AML-193 (cell line): ENCODE results near the gene NRXN3.

Source experiments
- DNase-seq, 2 experiments: peaks; one replicate each; lab custom pipeline; 2025; lab: John Stamatoyannopoulos, UW

The NRXN3 gene

GRCh38 chr14:79413734-79414428 lies 1243.7 kb downstream of the NRXN3 start:
- DNase-seq: no peak

GRCh38 chr14:79415726-79416125 lies 1245.6 kb downstream of the NRXN3 start:
- DNase-seq: no peak

GRCh38 chr14:79417961-79418360 lies 1247.8 kb downstream of the NRXN3 start:
- no peak for DNase-seq

- DNase-seq: no peak
Observed at GRCh38 chr14:79418649-79419415, 1248.7 kb downstream of the NRXN3 start.

GRCh38 chr14:79419571-79420327 lies 1249.6 kb downstream of the NRXN3 start:
- DNase-seq: no peak

- no peak for DNase-seq
Observed at GRCh38 chr14:79420725-79421124, 1250.6 kb downstream of the NRXN3 start.

GRCh38 chr14:79421811-79422210 lies 1251.6 kb downstream of the NRXN3 start:
- no peak for DNase-seq

- DNase-seq: no peak
Observed at GRCh38 chr14:79424462-79424861, 1254.3 kb downstream of the NRXN3 start.

- no peak for DNase-seq
Observed at GRCh38 chr14:79426103-79426755, 1256.1 kb downstream of the NRXN3 start.

- no peak for DNase-seq
Observed at GRCh38 chr14:79432640-79433039, 1262.5 kb downstream of the NRXN3 start.

GRCh38 chr14:79436335-79436734 lies 1266.2 kb downstream of the NRXN3 start:
- DNase-seq: no peak

- no peak for DNase-seq
Observed at GRCh38 chr14:79437951-79438350, 1267.8 kb downstream of the NRXN3 start.

- no peak for DNase-seq
Observed at GRCh38 chr14:79438696-79439342, 1268.6 kb downstream of the NRXN3 start.

- no peak for DNase-seq
Observed at GRCh38 chr14:79442786-79443185, 1272.6 kb downstream of the NRXN3 start.

- no peak for DNase-seq
Observed at GRCh38 chr14:79443602-79444001, 1273.4 kb downstream of the NRXN3 start.

GRCh38 chr14:79448960-79449359 lies 1278.8 kb downstream of the NRXN3 start:
- DNase-seq: no peak

- DNase-seq: no peak
Observed at GRCh38 chr14:79451601-79452000, 1281.4 kb downstream of the NRXN3 start.

GRCh38 chr14:79453276-79453675 lies 1283.1 kb downstream of the NRXN3 start:
- no peak for DNase-seq

- no peak for DNase-seq
Observed at GRCh38 chr14:79464468-79464867, 1294.3 kb downstream of the NRXN3 start.

- no peak for DNase-seq
Observed at GRCh38 chr14:79465651-79466050, 1295.5 kb downstream of the NRXN3 start.

- DNase-seq: no peak
Observed at GRCh38 chr14:79466938-79467527, 1296.9 kb downstream of the NRXN3 start.
